GM21723 (cell line): ENCODE measurements around the gene TP53TG3D.
"Not testable (repeated sequence)": the region's sequence is repeated elsewhere in the genome, so short reads cannot be mapped to it uniquely, and the experiment has no call there.

Experiments
- ATAC-seq: cut with Tn5 transposase; IDR thresholded peaks from one replicate; pipeline ENCODE4 v1.9.1; 2021; ENCODE audit warnings: mild to moderate bottlenecking, moderate library complexity; ENCODE audit not compliant: unreplicated experiment

The TP53TG3D gene, protein sequence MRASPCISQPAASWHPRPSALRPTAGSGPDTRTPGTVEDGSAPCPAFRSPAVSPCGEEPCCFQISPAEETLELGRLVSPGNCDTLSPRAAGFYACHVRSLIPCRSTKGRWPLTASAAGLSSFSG

DNA sequence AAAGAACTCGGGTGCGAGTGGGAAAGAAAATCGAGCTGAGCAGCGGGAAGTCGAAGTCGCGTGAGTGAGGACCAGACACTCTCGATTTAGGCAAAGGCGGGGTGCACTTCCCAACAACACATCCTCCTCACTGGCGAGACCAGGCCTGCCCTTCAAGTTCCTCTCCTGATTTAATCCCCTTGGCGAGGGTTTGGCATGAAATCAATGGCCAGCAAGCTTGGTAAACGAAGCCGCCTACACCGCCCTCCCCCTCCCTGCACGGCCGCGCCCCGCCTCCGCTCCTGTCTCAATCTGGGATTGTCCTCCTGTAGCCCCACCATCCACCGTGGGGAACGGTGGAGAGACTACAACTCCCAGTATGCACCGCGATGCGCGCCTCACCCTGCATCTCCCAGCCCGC lies at the start of gene TP53TG3D:
Gene TP53TG3D, plus strand, starts transcription at position 301 of the 400 bp plus-strand sequence. Its CDS starts 68 bp downstream, at position 369.
- ATAC-seq: not testable (repeated sequence)

DNA sequence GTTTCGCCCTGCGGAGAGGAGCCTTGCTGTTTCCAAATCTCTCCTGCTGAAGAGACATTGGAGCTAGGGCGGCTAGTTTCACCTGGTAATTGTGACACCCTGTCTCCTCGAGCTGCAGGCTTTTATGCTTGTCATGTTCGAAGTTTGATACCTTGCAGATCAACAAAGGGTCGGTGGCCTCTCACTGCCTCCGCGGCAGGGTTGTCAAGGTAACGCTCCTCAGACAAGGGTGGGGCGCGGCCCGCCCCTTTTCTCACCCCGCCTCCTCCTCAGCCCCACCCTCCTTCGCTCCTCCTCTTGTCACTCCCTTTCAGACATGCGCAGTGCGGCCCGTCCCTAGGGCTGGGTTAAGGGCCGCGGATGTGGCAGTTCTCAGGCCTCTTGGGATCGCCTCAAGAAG lies 421 bp downstream of the TP53TG3D start:
- not testable (repeated sequence) for ATAC-seq

DNA sequence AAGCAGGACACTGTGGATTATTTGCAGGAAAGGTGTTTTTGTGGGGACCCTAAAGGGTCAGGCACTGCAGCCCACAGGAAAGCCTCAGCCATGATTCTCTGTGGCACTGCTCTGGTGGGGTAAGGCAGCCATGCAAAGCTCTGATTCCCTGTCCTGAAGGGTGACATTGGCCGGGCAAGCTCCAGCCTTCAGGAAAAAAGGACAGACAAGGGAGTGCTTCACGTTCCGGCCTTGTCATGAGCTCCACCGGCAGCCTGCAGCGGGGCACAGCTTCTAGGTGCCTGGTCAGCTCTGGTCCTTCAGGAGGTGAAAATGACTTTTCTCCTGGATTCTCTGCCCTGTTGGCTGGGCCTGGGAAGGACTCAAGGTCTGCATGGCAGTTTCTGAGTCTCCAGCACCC lies 8.4 kb downstream of the TP53TG3D start:
- not testable (repeated sequence) for ATAC-seq

DNA sequence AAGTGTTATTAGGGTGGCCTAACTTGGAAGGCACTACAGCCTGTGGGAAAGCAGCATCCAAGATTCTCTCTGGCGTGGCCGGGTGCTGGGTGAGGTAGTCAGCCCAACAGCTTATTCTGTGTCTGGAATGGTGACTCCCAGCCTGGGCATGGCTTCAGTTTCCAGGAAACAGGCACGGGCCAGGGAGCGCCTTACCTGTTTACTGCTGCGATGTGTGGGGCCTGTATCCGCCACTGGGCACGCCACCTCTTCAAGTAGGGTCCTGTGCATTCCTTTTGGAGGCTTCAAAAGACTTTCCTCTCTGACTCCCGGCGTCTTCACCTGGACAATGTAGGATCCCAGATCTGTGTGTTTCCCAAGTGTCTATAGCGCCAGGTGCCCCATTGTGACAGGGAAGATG lies 10.5 kb downstream of the TP53TG3D start:
- not testable (repeated sequence) for ATAC-seq

DNA sequence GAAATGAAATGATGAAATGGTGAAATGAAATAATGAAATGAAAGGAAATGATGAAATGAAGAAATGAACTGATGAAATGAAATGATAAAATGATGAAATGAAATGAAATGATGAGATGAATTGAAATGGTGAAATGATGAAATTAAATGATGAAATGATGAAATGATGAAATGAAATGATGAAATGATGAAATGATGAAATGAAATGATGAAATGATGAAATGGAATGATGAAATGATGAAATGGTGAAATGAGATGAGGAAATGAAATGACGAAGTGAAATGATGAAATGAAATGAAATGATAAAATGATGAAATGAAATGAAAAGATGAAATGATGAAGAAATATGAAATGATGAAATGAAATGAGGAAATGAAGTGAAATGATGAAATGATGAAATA lies 28.8 kb downstream of the TP53TG3D start:
- ATAC-seq: not testable (repeated sequence)

DNA sequence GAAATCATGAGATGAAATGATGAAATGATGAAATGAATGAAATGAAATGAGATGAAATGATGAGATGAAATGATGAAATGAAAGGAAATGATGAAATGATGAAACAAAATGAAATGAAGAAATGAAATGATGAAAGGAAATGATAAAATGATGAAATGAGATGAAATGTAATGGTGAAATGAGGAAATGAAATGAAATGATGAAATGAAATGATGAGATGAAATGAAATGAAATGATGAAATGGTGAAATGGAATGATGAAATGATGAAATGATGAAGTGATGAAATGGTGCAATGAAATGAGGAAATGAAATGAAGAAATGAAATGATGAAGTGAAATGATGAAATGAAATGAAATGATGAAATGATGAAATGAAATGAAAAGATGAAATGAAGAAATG lies 29.9 kb downstream of the TP53TG3D start:
- ATAC-seq: not testable (repeated sequence)

DNA sequence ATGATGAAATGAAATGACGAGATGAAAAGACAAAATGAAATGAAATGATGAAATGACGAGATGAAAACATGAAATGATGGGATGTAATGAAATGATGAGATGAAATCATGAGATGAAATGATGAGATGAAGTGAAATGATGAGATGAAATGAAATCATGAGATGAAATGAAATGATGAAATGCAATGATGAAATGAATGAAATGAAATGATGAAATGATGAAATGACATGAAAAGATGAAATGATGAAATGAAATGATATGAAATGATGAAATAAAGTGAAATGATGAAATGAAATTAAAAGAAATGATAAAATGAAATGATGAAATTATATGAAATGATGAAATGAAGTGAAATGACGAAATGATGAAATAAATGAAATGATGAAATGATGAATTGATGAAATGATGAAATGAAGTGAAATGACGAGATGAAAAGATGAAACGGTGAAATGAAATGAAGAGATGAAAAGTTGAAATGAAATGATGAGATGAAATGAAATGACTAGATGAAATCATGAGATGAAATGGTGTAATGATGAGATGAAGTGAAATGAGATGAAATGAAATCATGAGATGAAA lies 30.9 kb downstream of the TP53TG3D start:
- ATAC-seq: not testable (repeated sequence)

DNA sequence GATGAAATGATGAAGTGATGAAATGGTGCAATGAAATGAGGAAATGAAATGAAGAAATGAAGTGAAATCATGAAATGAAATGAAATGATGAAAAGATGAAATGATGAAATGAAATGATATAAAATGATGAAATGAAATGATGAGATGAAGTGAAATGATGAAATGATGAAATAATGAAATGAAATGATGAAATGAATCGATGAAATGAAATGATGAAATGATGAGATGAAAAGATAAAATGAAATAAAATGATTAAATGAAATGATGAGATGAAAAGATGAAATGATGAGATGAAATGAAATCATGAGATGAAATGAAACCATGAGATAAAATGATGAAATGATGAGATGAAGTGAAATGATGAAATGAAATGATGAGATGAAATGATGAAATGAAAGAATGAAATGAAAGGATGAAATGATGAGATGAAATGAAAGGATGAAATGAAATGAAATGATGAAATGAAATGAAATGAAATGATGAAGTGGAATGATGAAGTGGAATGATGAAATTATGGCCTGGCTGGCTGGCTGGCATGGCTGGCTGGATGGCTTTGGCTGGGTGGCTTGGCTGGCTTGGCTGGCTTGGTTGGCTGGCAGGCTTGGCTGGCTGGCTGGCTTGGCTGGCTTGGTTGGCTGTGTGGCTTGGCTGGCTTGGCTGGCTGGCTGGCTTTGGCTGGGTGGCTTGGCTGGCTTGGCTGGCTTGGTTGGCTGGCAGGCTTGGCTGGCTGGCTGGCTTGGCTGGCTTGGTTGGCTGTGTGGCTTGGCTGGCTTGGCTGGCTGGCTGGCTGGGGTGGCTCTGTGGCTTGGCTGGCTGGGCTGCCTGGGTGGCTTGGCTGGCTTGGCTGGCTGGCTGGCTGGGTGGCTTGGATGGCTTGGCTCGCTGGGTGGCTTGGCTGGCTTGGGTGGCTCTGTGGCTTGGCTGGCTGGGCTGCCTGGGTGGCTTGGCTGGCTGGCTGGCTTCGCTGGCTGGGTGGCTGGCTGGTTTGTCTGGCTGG lies 32.0 kb downstream of the TP53TG3D start:
- not testable (repeated sequence) for ATAC-seq

DNA sequence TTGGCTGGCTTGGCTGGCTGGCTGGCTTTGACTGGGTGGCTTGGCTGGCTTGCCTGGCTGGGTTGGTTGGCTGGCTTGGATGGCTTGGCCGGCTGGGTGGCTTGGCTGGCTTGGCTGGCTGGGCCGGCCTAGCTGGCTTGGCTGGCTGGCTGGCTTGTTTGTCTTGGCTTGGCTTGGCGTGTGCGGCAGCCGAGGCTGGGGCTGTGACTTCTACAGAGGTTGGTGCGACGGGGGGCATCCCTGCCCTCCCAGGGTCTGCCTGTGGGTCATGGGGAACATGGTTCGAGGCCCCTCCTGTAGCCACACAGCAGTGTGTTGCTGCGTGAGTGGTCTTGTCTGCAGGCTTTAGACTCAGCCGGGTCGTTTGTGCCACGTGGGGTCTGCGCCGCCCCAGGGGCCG lies 33.1 kb downstream of the TP53TG3D start:
- ATAC-seq: not testable (repeated sequence)

DNA sequence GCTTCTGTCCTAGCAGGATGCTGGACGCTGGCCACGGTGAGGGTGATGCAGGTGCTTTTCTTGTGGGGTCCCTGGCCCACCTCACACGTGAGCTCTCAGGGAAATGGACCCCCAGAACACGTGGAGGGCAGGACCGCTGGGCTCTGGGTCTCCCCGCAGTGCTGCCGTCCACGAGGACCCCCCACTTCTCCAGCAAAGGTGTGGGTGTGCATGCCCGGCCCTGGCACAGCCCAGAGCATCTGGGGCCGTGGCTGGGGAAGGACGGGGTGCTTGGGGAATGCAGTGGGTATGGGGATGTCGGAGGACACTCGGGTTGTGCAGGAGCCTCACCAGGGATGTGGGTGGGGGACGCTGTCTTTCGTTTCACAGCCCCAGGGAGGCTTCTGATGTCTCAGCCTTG lies 34.7 kb downstream of the TP53TG3D start:
- not testable (repeated sequence) for ATAC-seq

DNA sequence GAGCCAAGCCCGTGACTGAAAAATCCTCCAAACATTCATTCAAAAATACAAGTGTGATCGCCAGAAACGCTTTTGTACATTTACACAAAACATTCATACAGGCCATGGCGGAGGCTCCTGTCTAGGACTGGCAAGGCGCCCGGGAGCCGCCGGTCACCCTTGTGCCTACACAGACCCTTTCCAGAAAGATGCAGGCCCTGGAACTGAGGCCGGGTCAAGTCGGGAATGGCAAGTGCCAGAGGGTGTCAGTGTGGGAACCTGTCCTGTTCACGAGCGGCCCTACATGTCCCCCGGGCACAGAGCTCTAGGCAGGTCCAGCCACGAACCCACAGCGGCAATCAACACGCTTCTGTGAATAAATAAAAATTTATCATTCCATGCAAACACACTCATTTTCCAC lies 36.1 kb downstream of the TP53TG3D start:
- not testable (repeated sequence) for ATAC-seq

DNA sequence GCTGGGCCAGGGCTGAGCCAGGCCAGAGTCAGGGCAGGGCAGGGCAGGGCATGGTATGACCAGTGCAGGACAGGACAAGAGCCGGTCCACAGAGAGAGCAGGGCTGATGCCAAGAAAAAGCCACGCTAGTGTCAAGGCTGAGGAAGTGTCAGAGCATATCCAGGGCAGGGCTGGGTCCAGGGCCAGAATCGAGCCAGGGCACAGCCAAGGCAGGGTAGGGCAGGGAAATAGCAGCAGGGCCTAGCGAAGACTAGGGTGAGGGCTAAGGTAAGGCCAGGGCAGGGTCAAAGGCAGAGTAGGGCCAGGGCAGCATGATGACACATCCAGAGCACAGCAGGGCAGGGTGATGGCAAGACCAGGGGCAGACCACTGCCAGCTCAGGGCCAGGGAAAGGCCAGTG lies 49.7 kb downstream of the TP53TG3D start:
- ATAC-seq: not testable (repeated sequence)
